ENCODE measurements around the gene PRKCB. TPM values are rescaled to one million over a fixed set of nuclear protein-coding genes. Genes with fewer than 3 reads are reported as not detected.

PRKCB gene
- total RNA-seq, 1 experiment from 2014 or later = 0.89 TPM

- ChIA-PET RAD21 (ENCODE audit: low non-redundant PET in 1 of 2, low total read pairs in 2 of 2, uncharacterized antibody in 2 of 2, unreplicated experiment in 2 of 2) (no interaction called here), POLR2A (no interaction called here), CTCF (no interaction called here)
- Histone ChIP-seq H3K36me3 (ENCODE audit: control insufficient read depth in 1 of 2, insufficient read depth in 2 of 2, low read length in 2 of 2) (no peaks in the 10 kb centered on the region), H3K4me2 (ENCODE audit: low read length) (no peak overlapping the region), H3K4me1 (ENCODE audit: control insufficient read depth in 1 of 2, insufficient read depth in 2 of 2, low read length in 2 of 2) (no peaks in the 10 kb centered on the region), H3K27me3 (ENCODE audit: insufficient read depth, low read length) (peaks cover 27% of the 10 kb centered on the region), H2AFZ (ENCODE audit: low read depth, low read length, poor library complexity, severe bottlenecking) (no peak overlapping the region), H3K9ac (ENCODE audit: low read length) (no peak overlapping the region), H3K4me3 (replicated peaks in 1 of 2; ENCODE audit: low read depth in 1 of 2, low read length in 2 of 2) (no peak overlapping the region), H3K79me2 (ENCODE audit: insufficient read depth, low read length) (no peaks in the 10 kb centered on the region), H3K9me2 (ENCODE audit: insufficient read depth) (no peaks in the 10 kb centered on the region), H3K27ac (ENCODE audit: low read depth, low read length) (no peak overlapping the region), H3K9me3 (ENCODE audit: control insufficient read depth in 1 of 2, insufficient read depth in 1 of 2, low read depth in 1 of 2, low read length in 2 of 2) (no peaks in the 10 kb centered on the region), H4K20me1 (ENCODE audit: insufficient read depth) (no peaks in the 10 kb centered on the region)
- no peak for DNase-seq (ENCODE audit: low read depth, low spot score)
- TF ChIP-seq, protein P1, sequence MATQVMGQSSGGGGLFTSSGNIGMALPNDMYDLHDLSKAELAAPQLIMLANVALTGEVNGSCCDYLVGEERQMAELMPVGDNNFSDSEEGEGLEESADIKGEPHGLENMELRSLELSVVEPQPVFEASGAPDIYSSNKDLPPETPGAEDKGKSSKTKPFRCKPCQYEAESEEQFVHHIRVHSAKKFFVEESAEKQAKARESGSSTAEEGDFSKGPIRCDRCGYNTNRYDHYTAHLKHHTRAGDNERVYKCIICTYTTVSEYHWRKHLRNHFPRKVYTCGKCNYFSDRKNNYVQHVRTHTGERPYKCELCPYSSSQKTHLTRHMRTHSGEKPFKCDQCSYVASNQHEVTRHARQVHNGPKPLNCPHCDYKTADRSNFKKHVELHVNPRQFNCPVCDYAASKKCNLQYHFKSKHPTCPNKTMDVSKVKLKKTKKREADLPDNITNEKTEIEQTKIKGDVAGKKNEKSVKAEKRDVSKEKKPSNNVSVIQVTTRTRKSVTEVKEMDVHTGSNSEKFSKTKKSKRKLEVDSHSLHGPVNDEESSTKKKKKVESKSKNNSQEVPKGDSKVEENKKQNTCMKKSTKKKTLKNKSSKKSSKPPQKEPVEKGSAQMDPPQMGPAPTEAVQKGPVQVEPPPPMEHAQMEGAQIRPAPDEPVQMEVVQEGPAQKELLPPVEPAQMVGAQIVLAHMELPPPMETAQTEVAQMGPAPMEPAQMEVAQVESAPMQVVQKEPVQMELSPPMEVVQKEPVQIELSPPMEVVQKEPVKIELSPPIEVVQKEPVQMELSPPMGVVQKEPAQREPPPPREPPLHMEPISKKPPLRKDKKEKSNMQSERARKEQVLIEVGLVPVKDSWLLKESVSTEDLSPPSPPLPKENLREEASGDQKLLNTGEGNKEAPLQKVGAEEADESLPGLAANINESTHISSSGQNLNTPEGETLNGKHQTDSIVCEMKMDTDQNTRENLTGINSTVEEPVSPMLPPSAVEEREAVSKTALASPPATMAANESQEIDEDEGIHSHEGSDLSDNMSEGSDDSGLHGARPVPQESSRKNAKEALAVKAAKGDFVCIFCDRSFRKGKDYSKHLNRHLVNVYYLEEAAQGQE (IDR thresholded peaks at IDR 0.05; ENCODE audit: low read depth) = no peak
- TF ChIP-seq SP1 (IDR thresholded peaks at IDR 0.05; ENCODE audit: low read depth) = no peak
- no peak for TF ChIP-seq POLR2AphosphoS5 (IDR thresholded peaks at IDR 0.05; ENCODE audit: low read depth, low read length)
- no peak for TF ChIP-seq RAD21 (IDR thresholded peaks at IDR 0.05; ENCODE audit: low read depth)
- TF ChIP-seq SRF (IDR thresholded peaks at IDR 0.05; ENCODE audit: low read depth) = no peak
- no peak for TF ChIP-seq TCF7L2 (IDR thresholded peaks at IDR 0.05; ENCODE audit: borderline replicate concordance, extremely low read depth, insufficient read depth, insufficient read length)
- no peak for TF ChIP-seq MAX (IDR thresholded peaks at IDR 0.05)
- no peak for TF ChIP-seq EZH2phosphoT487 (IDR thresholded peaks at IDR 0.05; ENCODE audit: borderline replicate concordance)
- TF ChIP-seq POLR2A (IDR thresholded peaks at IDR 0.05; ENCODE audit: borderline replicate concordance, extremely low read depth, insufficient read depth, insufficient read length) = no peak
- no TSS peak for BruUV-seq (replicated peaks)
- no peak for ATAC-seq
- intact Hi-C loops (cut with micrococcal nuclease) = loop anchor here (10.0 kb wide), 1 partner anchor 184 kb away; no protein-coding TSS in a partner anchor
These were observed 423.0 kb downstream of the PRKCB start for GRCh38 chr16:24258791-24259190.

All from HCT116 (cell line).